PC-3 (cell line): ENCODE measurements around the gene PHLDB1. TPM values are rescaled to one million over a fixed set of nuclear protein-coding genes. Genes with fewer than 3 reads are reported as not detected.
"Not testable (repeated sequence)": the region's sequence is repeated elsewhere in the genome, so short reads cannot be mapped to it uniquely, and the experiment has no call there.

Experiments
- ATAC-seq: fragments of 200-7000 bp; cut with Tn5 transposase; 2 replicates; pipeline ENCODE4 v1.9.1; 2020; ENCODE audit warnings: mild to moderate bottlenecking, moderate library complexity
- BruUV-seq: library from RNA; stranded (reverse); fragments of 400-500 nt; replicated peaks from 2 replicates; lab custom pipeline; 2021; lab: Mats Ljungman, UMichigan
- CTCF ChIA-PET: fragments of 300-600 bp; sonication (Branson Sonifier 250); formaldehyde crosslinking; loops from one replicate; lab custom pipeline; 2022; ENCODE audit warnings: antibody characterized with exemption; lab: Charles Lee
- POLR2A ChIA-PET: fragments of 300-600 bp; sonication (Branson Sonifier 250); formaldehyde crosslinking; loops from one replicate; lab custom pipeline; 2022; ENCODE audit warnings: antibody characterized with exemption; ENCODE audit not compliant: unreplicated experiment; lab: Charles Lee
- DNase-seq: peaks from one replicate; pipeline ENCODE4 v3.0.0-alpha.2; 2015
- H2AFZ ChIP-seq: fragments of 300-600 bp; sonication (generic); 2 replicates; pipeline ENCODE4 v1.6.0; 2016; ENCODE audit warnings: antibody characterized with exemption, low read length
- H3F3A ChIP-seq: fragments of 300-600 bp; sonication (generic); one replicate; pipeline ENCODE4 v1.6.0; 2017; ENCODE audit warnings: antibody characterized with exemption, low read length, control low read depth, mild to moderate bottlenecking; ENCODE audit not compliant: unreplicated experiment
- H3K27ac ChIP-seq: fragments of 300-600 bp; sonication (generic); 2 replicates; pipeline ENCODE4 v1.5.1; 2016; ENCODE audit warnings: mild to moderate bottlenecking, low read length
- H3K27me3 ChIP-seq: fragments of 300-600 bp; sonication (generic); 2 replicates; pipeline ENCODE4 v1.6.1; 2016; ENCODE audit warnings: low read length, mixed read lengths
- H3K36me3 ChIP-seq: fragments of 300-600 bp; sonication (generic); 2 replicates; pipeline ENCODE4 v1.6.1; 2016; ENCODE audit warnings: low read depth, mixed run types, low read length, mixed read lengths
- H3K4me1 ChIP-seq: fragments of 300-600 bp; sonication (generic); 2 replicates; pipeline ENCODE4 v1.5.1; 2016; ENCODE audit warnings: low read length; ENCODE audit not compliant: insufficient read depth
- H3K4me2 ChIP-seq: fragments of 300-600 bp; sonication (generic); 2 replicates; pipeline ENCODE4 v1.6.0; 2016; ENCODE audit warnings: low read length
- H3K4me3 ChIP-seq: fragments of 300-600 bp; sonication (generic); 2 replicates; pipeline ENCODE4 v1.5.1; 2016; ENCODE audit warnings: mild to moderate bottlenecking, low read length, mixed read lengths
- H3K79me2 ChIP-seq: fragments of 300-600 bp; sonication (generic); 2 replicates; pipeline ENCODE4 v1.6.1; 2017; ENCODE audit warnings: low read length, mixed read lengths
- H3K9ac ChIP-seq: fragments of 300-600 bp; sonication (generic); 2 replicates; pipeline ENCODE4 v1.6.0; 2016; ENCODE audit warnings: mild to moderate bottlenecking, low read length
- H3K9me2 ChIP-seq: fragments of 300-600 bp; sonication (generic); replicated peaks from 2 replicates; pipeline ENCODE4 v1.6.1; 2016; ENCODE audit warnings: mixed run types, low read length, mixed read lengths
- H3K9me3 ChIP-seq: fragments of 300-600 bp; sonication (generic); 2 replicates; pipeline ENCODE4 v1.6.1; 2016; ENCODE audit warnings: low read length, mixed read lengths
- H4K20me1 ChIP-seq: fragments of 300-600 bp; sonication (generic); 2 replicates; pipeline ENCODE4 v1.6.1; 2016; ENCODE audit warnings: low read length, mixed read lengths
- EZH2 ChIP-seq: fragments of 300-600 bp; sonication (generic); IDR thresholded peaks from one replicate; pipeline ENCODE4 v1.6.1; 2017; ENCODE audit warnings: antibody characterized with exemption, mild to moderate bottlenecking, low read length; ENCODE audit not compliant: unreplicated experiment
- EZH2phosphoT487 ChIP-seq: fragments of 300-600 bp; sonication (generic); IDR thresholded peaks from 2 replicates; pipeline ENCODE4 v1.6.1; 2018; ENCODE audit warnings: mild to moderate bottlenecking, antibody characterized with exemption, low read length, borderline replicate concordance
- intact Hi-C: fragments of 100-400 bp; cut with micrococcal nuclease; formaldehyde crosslinking; loops from 2 replicates; pipeline ENCODE4 v1.9.0; 2023
- total RNA-seq: library from RNA; depleted of rRNA; stranded (reverse); fragments of >200 nt; gene quantifications from 2 replicates; pipeline ENCODE4 v1.2.3, GENCODE V29; 2014
- TF ChIP-seq, protein P1 (sequence below): fragments of 300-600 bp; sonication (generic); conservative IDR thresholded peaks from 2 replicates; pipeline ENCODE4 v1.5.1; 2017; ENCODE audit warnings: antibody characterized with exemption, low read depth, mild to moderate bottlenecking, low read length

The PHLDB1 gene
- total RNA-seq, 1 experiment from 2014 or later = 36.1 TPM

DNA sequence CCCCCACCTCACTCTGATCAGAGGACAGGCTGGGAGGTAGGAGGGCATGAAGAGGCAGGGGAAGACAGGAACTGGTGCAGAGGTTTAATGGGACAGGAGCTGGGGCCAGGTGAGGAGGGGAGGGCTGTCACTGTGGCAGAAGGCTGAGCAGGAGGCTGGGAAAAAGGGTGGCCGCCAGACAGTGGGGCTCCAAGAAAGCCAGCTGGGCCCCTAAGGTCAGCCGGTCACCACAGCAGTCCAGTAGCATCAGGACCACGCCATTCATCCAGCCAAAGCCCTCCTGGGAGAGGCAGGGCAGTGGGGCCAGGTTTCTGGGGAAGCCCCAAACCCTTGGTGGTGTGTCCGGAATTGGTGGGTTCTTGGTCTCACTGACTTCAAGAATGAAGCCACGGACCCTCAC is 80.5 kb downstream of the PHLDB1 start:
- TF ChIP-seq, protein P1, sequence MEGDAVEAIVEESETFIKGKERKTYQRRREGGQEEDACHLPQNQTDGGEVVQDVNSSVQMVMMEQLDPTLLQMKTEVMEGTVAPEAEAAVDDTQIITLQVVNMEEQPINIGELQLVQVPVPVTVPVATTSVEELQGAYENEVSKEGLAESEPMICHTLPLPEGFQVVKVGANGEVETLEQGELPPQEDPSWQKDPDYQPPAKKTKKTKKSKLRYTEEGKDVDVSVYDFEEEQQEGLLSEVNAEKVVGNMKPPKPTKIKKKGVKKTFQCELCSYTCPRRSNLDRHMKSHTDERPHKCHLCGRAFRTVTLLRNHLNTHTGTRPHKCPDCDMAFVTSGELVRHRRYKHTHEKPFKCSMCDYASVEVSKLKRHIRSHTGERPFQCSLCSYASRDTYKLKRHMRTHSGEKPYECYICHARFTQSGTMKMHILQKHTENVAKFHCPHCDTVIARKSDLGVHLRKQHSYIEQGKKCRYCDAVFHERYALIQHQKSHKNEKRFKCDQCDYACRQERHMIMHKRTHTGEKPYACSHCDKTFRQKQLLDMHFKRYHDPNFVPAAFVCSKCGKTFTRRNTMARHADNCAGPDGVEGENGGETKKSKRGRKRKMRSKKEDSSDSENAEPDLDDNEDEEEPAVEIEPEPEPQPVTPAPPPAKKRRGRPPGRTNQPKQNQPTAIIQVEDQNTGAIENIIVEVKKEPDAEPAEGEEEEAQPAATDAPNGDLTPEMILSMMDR = no peak
- TF ChIP-seq EZH2phosphoT487 = no peak
- no peak for TF ChIP-seq EZH2
- Histone ChIP-seq H3K9me2 (no peaks in the 10 kb centered on the region), H2AFZ (no peak overlapping the region), H3K9me3 (no peaks in the 10 kb centered on the region), H3K27ac (no peak overlapping the region), H3K79me2 (no peaks in the 10 kb centered on the region), H3K27me3 (peaks cover 3% of the 10 kb centered on the region; the same call in 1 of the 2 replicates), H3K4me1 (peaks cover 10% of the 10 kb centered on the region; the same call in 1 of the 2 replicates), H3K4me3 (no peak overlapping the region), H4K20me1 (no peaks in the 10 kb centered on the region), H3K4me2 (no peak overlapping the region), H3F3A (no peaks in the 10 kb centered on the region), H3K9ac (no peak overlapping the region), H3K36me3 (no peaks in the 10 kb centered on the region)
- ChIA-PET POLR2A (no interaction called here), CTCF (no interaction called here)
- DNase-seq (no peak), ATAC-seq (no peak)
- no TSS peak for BruUV-seq
- intact Hi-C loops = no loop called here

DNA sequence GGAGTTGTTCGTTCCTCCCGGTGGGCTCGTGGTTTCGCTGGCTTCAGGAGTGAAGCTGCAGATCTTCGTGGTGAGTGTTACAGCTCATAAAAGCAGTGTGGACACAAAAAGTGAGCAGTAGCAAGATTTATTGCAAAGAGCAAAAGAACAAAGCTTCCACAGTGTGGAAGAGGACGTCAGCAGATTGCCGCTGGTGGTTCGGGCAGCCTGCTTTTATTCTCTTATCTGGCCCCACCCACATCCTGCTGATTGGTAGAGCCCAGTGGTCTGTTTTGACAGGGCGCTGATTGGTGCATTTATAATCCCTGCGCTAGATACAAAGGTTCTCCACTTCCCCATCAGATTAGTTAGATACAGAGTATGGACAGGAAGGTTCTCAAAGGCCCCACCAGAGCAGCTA is 80.9 kb downstream of the PHLDB1 start:
- H3K27ac ChIP-seq, H3K4me2 ChIP-seq, intact Hi-C loops, H3K4me3 ChIP-seq, H3K9ac ChIP-seq, H3K27me3 ChIP-seq, ATAC-seq, H3F3A ChIP-seq, H4K20me1 ChIP-seq, H3K9me2 ChIP-seq, CTCF ChIA-PET, H3K79me2 ChIP-seq, H3K36me3 ChIP-seq, POLR2A ChIA-PET, H3K9me3 ChIP-seq, BruUV-seq, DNase-seq, H2AFZ ChIP-seq: not testable (repeated sequence)
- H3K4me1 ChIP-seq = peaks cover 10% of the 10 kb centered on the region; the same call in 1 of the 2 replicates

DNA sequence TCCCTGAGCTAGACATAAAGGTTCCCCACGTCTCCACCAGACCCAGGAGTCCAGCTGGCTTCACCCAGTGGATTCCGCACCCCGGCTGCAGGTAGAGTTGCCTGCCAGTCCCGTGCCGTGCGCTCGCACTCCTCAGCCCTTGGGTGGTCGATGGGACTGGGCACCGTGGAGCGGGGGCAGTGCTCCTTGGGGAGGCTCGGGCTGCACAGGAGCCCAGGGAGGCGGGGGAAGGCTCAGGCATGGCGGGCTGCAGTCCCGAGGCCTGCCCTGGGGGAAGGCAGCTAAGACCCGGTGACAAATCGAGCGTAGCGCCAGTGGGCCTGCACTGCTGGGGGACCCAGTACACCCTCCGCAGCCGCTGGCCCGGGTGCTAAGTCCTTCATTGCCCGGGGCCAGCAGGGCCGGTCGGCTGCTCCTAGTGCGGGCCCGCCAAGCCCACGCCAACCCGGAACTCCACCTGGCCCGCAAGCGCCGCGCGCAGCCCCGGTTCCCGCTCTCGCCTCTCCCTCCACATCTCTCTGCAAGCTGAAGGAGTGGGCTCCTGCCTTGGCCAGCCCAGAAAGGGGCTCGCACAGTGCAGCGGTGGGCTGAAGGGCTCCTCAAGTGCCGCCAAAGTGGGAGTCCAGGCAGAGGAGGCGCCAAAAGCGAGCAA is 81.6 kb downstream of the PHLDB1 start:
- Histone ChIP-seq H4K20me1 (no peaks in the 10 kb centered on the region), H2AFZ (peak overlapping the region; percentile 84; the same call in 1 of the 2 replicates), H3K36me3 (no peaks in the 10 kb centered on the region), H3K4me3 (peak overlapping the region; percentile 46; the same call in 1 of the 2 replicates), H3K27ac (no peak overlapping the region), H3K4me2 (peak overlapping the region; percentile 86), H3K4me1 (peaks cover 10% of the 10 kb centered on the region; the same call in 1 of the 2 replicates), H3K79me2 (no peaks in the 10 kb centered on the region), H3K27me3 (peaks cover under 1% of the 10 kb centered on the region; the same call in 1 of the 2 replicates), H3K9me3 (no peaks in the 10 kb centered on the region), H3K9me2 (no peaks in the 10 kb centered on the region), H3F3A (no peaks in the 10 kb centered on the region), H3K9ac (no peak overlapping the region)
- DNase-seq (no peak), ATAC-seq (no peak)
- POLR2A ChIA-PET = no interaction called here
- intact Hi-C loops = no loop called here
- TF ChIP-seq EZH2 (no peak), EZH2phosphoT487 (no peak)
- TF ChIP-seq, protein P1 = no peak
- CTCF ChIA-PET = interaction anchor here (0.6 to 1.3 kb wide), 3 partner anchors 80 to 181 kb away, joined by 6 to 8 read pairs (median 6); partner anchors contain the start of gene DDX6
- BruUV-seq = no TSS peak
